Uterus (tissue), 4 donors: Measurements from ENCODE around the gene S1PR4. TPM values are rescaled to one million over a fixed set of nuclear protein-coding genes. Genes with fewer than 3 reads are reported as not detected.
A peak's percentile ranks its signal among the peaks of the same experiment; 100 is the strongest.

Experiments used
- DNase-seq, 2 donors: peaks; one replicate each; pipeline ENCODE4 v3.0.0-alpha.2; 2019 to 2020
- H3K27ac ChIP-seq, 2 donors: fragments of 200-600 bp; sonication (generic); 1 replicate in 1 of 2; 2 replicates in 1 of 2; pipeline ENCODE4 v1.5.1; 2016 to 2018
- H3K27me3 ChIP-seq, 2 donors: fragments of 200-600 bp; sonication (generic); one replicate each; pipeline ENCODE4 v1.5.1; 2018 to 2019; ENCODE audit warnings: control low read depth in 1 of 2
- H3K36me3 ChIP-seq, 2 donors: fragments of 200-600 bp; sonication (generic); one replicate each; pipeline ENCODE4 v1.5.1; 2019; ENCODE audit warnings: control low read depth in 1 of 2
- H3K4me1 ChIP-seq, 2 donors: fragments of 200-600 bp; sonication (generic); one replicate each; pipeline ENCODE4 v1.5.1; 2018 to 2019; ENCODE audit warnings: control low read depth in 1 of 2
- H3K4me3 ChIP-seq, 2 donors: fragments of 200-600 bp; sonication (generic); 1 replicate in 1 of 2; 2 replicates in 1 of 2; pipeline ENCODE4 v1.5.1; 2018 to 2019; ENCODE audit warnings: mild to moderate bottlenecking in 1 of 2
- H3K9me3 ChIP-seq, 2 donors: fragments of 200-600 bp; sonication (generic); one replicate each; pipeline ENCODE4 v1.5.1; 2019; ENCODE audit warnings: control low read depth in 1 of 2
- POLR2A ChIP-seq, 2 donors: fragments of 450-650 bp; IDR thresholded peaks; one replicate each; pipeline ENCODE4 v1.6.1; 2016; ENCODE audit warnings: antibody characterized with exemption in 2 of 2, mild to moderate bottlenecking in 1 of 2, moderate library complexity in 1 of 2
- intact Hi-C: fragments of 100-400 bp; cut with DNase I; formaldehyde crosslinking; loops from one replicate; pipeline ENCODE4 v1.15.1; 2023; ENCODE audit warnings: low total_unique reads
- total RNA-seq, 4 donors: library from RNA; depleted of rRNA in 3 of 4; stranded (reverse); fragments of >200 nt in 3 of 4; gene quantifications; one replicate each; pipeline versions ENCODE4 v1.1.0 to v1.2.4, GENCODE V29; 2014 to 2023
- TF ChIP-seq, protein P1 (sequence below), 4 experiments: fragments of 200-600 bp in 2 of 4; fragments of 450-650 bp in 2 of 4; sonication (generic) in 2 of 4; IDR thresholded peaks; one replicate each; pipeline ENCODE4 v1.5.1; 2016 to 2019; ENCODE audit warnings: antibody characterized with exemption in 4 of 4, mild to moderate bottlenecking in 2 of 4, moderate library complexity in 1 of 4
- donor health status: DM: yes; HTN: yes; CAD: no.

Gene S1PR4
- total RNA-seq, 4 donors from 2014 or later: 1.3 to 2.0 TPM; not detected in 2

DNA sequence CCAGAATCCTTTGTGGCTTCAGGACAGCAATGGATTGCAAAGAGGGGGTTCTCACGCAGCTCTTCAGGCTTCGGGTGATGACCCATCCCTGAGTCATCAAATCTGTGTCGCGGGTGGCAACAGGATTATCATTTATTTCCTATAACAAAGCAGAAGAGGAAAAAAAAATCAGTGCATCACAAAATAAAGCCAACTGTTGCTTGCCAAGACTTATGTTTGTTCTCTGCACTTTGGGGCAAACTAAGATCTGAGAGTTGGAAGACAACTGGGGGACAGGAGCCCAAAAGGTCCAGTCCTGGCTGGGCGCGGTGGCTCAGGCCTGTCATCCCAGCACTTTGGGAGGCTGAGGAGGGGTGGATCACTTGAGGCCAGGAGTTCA, 36.3 kb upstream of the S1PR4 start:
- Histone ChIP-seq H3K27me3 (no peaks in the 10 kb centered on the region), H3K36me3 (no peaks in the 10 kb centered on the region), H3K9me3 (no peaks in the 10 kb centered on the region), H3K4me3 (no peak overlapping the region), H3K4me1 (peaks cover 0 to 4% of the 10 kb centered on the region in 2 donors), H3K27ac (peak overlapping the region; percentile 27 to 37)
- no peak for TF ChIP-seq POLR2A (IDR thresholded peaks at IDR 0.05)
- TF ChIP-seq, protein P1, sequence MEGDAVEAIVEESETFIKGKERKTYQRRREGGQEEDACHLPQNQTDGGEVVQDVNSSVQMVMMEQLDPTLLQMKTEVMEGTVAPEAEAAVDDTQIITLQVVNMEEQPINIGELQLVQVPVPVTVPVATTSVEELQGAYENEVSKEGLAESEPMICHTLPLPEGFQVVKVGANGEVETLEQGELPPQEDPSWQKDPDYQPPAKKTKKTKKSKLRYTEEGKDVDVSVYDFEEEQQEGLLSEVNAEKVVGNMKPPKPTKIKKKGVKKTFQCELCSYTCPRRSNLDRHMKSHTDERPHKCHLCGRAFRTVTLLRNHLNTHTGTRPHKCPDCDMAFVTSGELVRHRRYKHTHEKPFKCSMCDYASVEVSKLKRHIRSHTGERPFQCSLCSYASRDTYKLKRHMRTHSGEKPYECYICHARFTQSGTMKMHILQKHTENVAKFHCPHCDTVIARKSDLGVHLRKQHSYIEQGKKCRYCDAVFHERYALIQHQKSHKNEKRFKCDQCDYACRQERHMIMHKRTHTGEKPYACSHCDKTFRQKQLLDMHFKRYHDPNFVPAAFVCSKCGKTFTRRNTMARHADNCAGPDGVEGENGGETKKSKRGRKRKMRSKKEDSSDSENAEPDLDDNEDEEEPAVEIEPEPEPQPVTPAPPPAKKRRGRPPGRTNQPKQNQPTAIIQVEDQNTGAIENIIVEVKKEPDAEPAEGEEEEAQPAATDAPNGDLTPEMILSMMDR (IDR thresholded peaks at IDR 0.05): no peak
- intact Hi-C loops: no loop called here
- DNase-seq: no peak

DNA sequence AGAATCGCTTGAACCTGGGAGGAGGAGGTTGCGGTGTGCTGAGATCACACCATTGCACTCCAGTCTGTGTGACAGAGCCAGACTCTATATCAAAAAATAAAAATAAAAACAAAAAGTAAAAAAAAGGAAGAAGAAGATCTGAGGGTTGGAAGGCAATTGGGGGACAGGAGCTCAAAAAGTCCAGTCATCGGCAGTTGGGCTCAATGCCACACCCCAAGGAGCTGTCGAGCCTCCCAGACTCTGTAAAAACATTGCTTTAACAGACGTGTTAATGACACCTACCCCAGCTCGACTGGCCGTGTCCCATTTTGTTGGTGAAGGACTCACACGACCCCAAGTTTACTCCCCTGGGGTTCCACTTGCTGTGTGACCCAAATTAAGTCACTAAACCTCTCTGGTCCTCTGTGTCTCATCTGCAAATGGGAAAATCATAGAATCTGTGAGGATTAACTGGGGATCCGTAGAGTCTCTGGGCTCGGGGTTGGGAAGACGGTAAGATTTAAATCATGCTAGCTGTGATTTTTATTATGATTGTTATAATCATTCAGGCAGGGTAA, 35.7 kb upstream of the S1PR4 start:
- TF ChIP-seq, protein P1 (IDR thresholded peaks at IDR 0.05): no peak
- no peak for TF ChIP-seq POLR2A (IDR thresholded peaks at IDR 0.05)
- intact Hi-C loops: no loop called here
- H3K4me3 ChIP-seq: no peak overlapping the region
- H3K4me1 ChIP-seq: no peaks in the 10 kb centered on the region
- no peak for DNase-seq
- H3K36me3 ChIP-seq: no peaks in the 10 kb centered on the region
- H3K27me3 ChIP-seq: no peaks in the 10 kb centered on the region
- peak overlapping the region in 1 of 2 donors; percentile 37 for H3K27ac ChIP-seq
- no peaks in the 10 kb centered on the region for H3K9me3 ChIP-seq

DNA sequence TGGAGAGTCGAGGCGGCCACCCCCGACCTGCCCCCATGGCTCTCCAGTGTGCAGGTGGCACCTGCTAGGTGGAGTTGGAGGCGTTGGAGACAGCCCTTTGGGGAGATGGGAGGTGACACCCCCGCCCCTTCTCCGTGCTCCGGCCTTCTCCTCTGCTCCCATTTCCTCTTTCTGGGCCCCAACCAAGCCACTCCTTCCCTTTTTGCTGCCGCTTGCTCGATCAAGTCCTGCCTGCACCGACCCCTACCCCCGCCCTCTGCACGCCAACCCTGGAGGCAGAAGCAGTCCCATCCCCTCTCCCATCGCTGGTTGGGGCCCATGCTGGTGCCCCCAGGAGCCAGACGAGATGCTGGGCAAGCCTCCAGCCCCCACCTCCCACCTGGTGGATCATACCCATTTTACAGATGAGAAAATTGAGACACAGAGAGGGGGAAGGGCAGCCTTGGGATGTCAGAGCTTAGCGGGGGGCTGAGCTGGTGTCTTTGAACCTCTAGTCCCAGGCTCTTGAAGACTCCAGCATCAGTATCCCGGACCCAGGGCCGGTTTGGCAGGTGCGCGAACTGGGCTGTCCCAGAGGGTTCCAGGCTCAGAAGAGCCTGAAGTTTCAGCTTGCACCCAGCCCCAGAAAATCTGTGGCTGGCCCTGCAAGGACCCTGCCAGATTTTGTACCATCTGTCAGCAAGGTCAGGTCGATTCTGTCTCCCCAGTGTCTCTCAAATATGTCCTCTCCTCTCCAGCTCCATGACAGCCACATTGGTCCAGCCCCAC, 32.5 kb upstream of the S1PR4 start:
- intact Hi-C loops: no loop called here
- Histone ChIP-seq H3K27me3 (no peaks in the 10 kb centered on the region), H3K4me3 (no peak overlapping the region), H3K4me1 (no peaks in the 10 kb centered on the region), H3K36me3 (no peaks in the 10 kb centered on the region), H3K27ac (no peak overlapping the region), H3K9me3 (no peaks in the 10 kb centered on the region)
- DNase-seq: no peak
- TF ChIP-seq POLR2A (IDR thresholded peaks at IDR 0.05): no peak
- TF ChIP-seq, protein P1 (IDR thresholded peaks at IDR 0.05): no peak

DNA sequence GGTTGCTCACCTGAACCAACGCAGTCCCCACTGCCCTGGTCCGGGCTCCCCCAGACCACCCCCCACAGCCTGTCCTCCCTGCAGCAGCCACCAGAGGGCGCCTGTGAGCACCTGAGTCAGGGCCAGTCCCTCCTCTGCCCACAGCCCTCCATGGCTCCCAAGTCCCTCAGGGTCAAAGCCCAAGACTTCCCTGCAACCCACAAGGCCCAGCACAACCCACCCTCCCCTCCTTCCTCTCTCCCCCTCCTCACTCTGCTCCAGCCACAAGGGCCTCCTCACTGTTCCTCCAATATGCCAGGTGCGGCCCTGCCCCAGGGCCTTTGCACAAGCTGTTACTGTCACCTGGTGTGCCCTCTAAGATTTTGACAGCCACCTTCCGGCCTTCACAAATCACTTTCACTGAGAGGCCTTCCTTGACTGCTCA, 31.9 kb upstream of the S1PR4 start:
- Histone ChIP-seq H3K36me3 (no peaks in the 10 kb centered on the region), H3K27ac (no peak overlapping the region), H3K9me3 (no peaks in the 10 kb centered on the region), H3K4me3 (no peak overlapping the region), H3K4me1 (no peaks in the 10 kb centered on the region), H3K27me3 (no peaks in the 10 kb centered on the region)
- DNase-seq: no peak
- intact Hi-C loops: no loop called here
- TF ChIP-seq POLR2A (IDR thresholded peaks at IDR 0.05): no peak
- TF ChIP-seq, protein P1 (IDR thresholded peaks at IDR 0.05): peak; percentile 17 to 46 (median 36)

DNA sequence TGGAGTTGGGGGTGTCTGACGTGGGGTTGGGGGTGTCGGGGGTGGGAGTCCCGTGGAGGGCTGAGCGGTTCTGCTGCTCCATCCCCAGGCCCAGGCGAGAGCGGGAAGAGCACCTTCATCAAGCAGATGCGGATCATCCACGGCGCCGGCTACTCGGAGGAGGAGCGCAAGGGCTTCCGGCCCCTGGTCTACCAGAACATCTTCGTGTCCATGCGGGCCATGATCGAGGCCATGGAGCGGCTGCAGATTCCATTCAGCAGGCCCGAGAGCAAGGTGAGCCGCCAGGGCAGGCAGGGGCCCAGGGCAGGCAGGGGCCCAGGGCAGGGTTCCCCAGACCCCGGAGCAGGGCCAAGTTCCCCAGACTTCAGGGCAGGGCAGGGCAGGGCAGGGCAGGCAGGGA, 30.1 kb upstream of the S1PR4 start:
- Histone ChIP-seq H3K27ac (no peak overlapping the region), H3K4me1 (no peaks in the 10 kb centered on the region), H3K9me3 (no peaks in the 10 kb centered on the region), H3K27me3 (no peaks in the 10 kb centered on the region), H3K36me3 (no peaks in the 10 kb centered on the region), H3K4me3 (no peak overlapping the region)
- no peak for TF ChIP-seq POLR2A (IDR thresholded peaks at IDR 0.05)
- TF ChIP-seq, protein P1 (IDR thresholded peaks at IDR 0.05): no peak
- DNase-seq: no peak
- intact Hi-C loops: no loop called here
